Measurements from ENCODE around the gene PEAR1.

PEAR1 gene

GRCh38 chr1:156931211-156931952 is 37.9 kb downstream of the PEAR1 start:
- DNase-seq (ENCODE audit: low read depth): no peak
- no peak overlapping the region for H3K4me3 ChIP-seq (ENCODE audit: low read depth, low read length)
- no peak for TF ChIP-seq CTCF (IDR thresholded peaks at IDR 0.05; ENCODE audit: control insufficient read depth, extremely low read depth, insufficient read depth)

GRCh38 chr1:156931974-156932710 is 38.6 kb downstream of the PEAR1 start:
- no peak overlapping the region for H3K4me3 ChIP-seq (ENCODE audit: low read depth, low read length)
- no peak for DNase-seq (ENCODE audit: low read depth)
- no peak for TF ChIP-seq CTCF (IDR thresholded peaks at IDR 0.05; ENCODE audit: control insufficient read depth, extremely low read depth, insufficient read depth)

- TF ChIP-seq CTCF (IDR thresholded peaks at IDR 0.05; ENCODE audit: control insufficient read depth, extremely low read depth, insufficient read depth): no peak
- DNase-seq (ENCODE audit: low read depth): no peak
- H3K4me3 ChIP-seq (ENCODE audit: low read depth, low read length): no peak overlapping the region
These were observed 39.6 kb downstream of the PEAR1 start for GRCh38 chr1:156933136-156933535.

- H3K4me3 ChIP-seq (ENCODE audit: low read depth, low read length): no peak overlapping the region
- DNase-seq (ENCODE audit: low read depth): no peak
- no peak for TF ChIP-seq CTCF (IDR thresholded peaks at IDR 0.05; ENCODE audit: control insufficient read depth, extremely low read depth, insufficient read depth)
These were observed 42.1 kb downstream of the PEAR1 start for GRCh38 chr1:156935505-156936128.

- DNase-seq (ENCODE audit: low read depth): no peak
- TF ChIP-seq CTCF (IDR thresholded peaks at IDR 0.05; ENCODE audit: control insufficient read depth, extremely low read depth, insufficient read depth): no peak
- no peak overlapping the region for H3K4me3 ChIP-seq (ENCODE audit: low read depth, low read length)
These were observed 42.7 kb downstream of the PEAR1 start for GRCh38 chr1:156936191-156936590.

GRCh38 chr1:156936721-156937220 is 43.3 kb downstream of the PEAR1 start:
- no peak overlapping the region for H3K4me3 ChIP-seq (ENCODE audit: low read depth, low read length)
- TF ChIP-seq CTCF (IDR thresholded peaks at IDR 0.05; ENCODE audit: control insufficient read depth, extremely low read depth, insufficient read depth): no peak
- no peak for DNase-seq (ENCODE audit: low read depth)
